Measurements from ENCODE around the gene ABCC3. TPM values are rescaled to one million over a fixed set of nuclear protein-coding genes. Genes with fewer than 3 reads are reported as not detected.

ABCC3 gene
- total RNA-seq, 4 donors from 2014 or later = 1.5 to 19.2 (median 7.3) TPM

DNA sequence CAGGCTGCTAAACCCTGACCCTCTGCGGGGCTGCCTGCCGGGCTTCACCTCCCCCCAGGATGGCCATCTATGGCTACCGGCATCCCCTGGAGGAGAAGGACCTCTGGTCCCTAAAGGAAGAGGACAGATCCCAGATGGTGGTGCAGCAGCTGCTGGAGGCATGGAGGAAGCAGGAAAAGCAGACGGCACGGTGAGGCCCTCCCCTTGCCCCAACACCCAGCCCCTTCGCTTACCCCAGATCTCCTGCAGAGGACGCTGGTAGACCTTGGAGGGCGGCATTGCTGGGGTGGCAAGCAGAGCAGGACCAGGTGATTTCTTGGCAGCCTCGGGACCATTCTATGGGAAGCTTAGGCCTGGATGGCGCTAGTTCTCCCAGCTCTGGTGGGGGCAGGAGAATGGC, 24.5 kb downstream of the ABCC3 start:
- Histone ChIP-seq H3K9me3 (no peaks in the 10 kb centered on the region), H3K27ac (no peak overlapping the region), H3K27me3 (no peaks in the 10 kb centered on the region), H3K4me1 (peaks cover 0 to 25% (median 22%) of the 10 kb centered on the region in 4 donors), H3K36me3 (no peaks in the 10 kb centered on the region), H3K4me3 (no peak overlapping the region)
- TF ChIP-seq, protein P1, sequence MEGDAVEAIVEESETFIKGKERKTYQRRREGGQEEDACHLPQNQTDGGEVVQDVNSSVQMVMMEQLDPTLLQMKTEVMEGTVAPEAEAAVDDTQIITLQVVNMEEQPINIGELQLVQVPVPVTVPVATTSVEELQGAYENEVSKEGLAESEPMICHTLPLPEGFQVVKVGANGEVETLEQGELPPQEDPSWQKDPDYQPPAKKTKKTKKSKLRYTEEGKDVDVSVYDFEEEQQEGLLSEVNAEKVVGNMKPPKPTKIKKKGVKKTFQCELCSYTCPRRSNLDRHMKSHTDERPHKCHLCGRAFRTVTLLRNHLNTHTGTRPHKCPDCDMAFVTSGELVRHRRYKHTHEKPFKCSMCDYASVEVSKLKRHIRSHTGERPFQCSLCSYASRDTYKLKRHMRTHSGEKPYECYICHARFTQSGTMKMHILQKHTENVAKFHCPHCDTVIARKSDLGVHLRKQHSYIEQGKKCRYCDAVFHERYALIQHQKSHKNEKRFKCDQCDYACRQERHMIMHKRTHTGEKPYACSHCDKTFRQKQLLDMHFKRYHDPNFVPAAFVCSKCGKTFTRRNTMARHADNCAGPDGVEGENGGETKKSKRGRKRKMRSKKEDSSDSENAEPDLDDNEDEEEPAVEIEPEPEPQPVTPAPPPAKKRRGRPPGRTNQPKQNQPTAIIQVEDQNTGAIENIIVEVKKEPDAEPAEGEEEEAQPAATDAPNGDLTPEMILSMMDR (IDR thresholded peaks at IDR 0.05) = no peak
- TF ChIP-seq EP300 (IDR thresholded peaks at IDR 0.05) (no peak), POLR2A (IDR thresholded peaks at IDR 0.05) (no peak)
- no peak for DNase-seq (ENCODE audit: low spot score in 2 of 2)
- WGBS, 2 donors = 77% methylated on average over 10 of the region's 10 CpGs

DNA sequence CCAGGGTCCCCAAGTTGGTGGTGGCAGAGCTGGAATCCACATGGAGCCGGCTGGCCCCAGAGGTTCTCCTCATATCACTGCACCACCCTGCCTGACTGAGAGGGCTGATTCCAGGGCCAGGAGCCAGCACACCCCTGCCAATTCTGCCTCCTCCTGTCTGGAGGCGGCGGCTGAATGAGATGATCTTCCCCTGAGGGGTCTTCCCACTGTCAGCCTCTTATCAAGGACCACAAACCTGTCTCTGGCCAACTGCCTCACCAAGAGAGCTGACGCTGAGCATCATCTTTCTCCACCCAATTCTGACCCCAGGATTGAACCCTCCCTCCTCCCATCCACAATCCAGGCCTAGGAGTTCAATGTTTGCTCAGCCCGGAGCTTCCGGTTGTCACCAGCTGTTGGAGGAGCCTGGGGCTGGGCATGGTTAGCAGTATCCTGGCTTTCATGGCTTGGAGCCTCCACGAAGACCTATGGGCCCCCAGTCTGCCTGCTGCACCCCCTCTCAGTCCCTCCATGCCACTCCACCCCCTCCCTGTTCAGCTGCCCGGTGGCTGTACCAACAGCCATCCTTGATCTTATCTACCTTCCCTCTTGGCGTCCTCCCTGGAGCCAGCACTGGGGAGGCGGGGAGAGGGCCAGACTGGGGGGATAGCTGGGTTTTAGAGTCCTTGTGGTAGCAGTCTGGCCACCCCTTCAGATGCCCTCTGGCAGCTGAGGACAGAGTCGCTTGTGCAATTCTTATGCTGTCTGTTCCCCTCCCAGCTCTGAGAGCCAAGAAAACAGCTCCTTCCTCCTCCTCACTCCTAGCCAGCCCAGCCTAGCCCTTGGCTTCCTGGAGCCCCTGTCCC, 25.6 kb downstream of the ABCC3 start:
- Histone ChIP-seq H3K4me3 (no peak overlapping the region), H3K9me3 (no peaks in the 10 kb centered on the region), H3K27me3 (no peaks in the 10 kb centered on the region), H3K36me3 (no peaks in the 10 kb centered on the region), H3K4me1 (peaks cover 0 to 25% (median 22%) of the 10 kb centered on the region in 4 donors), H3K27ac (peak overlapping the region in 3 of 4 donors; percentile 37 to 62 (median 57))
- no peak for DNase-seq (ENCODE audit: low spot score in 2 of 2)
- TF ChIP-seq POLR2A (IDR thresholded peaks at IDR 0.05) = no peak
- 53 to 60% methylated on average over 11 of the region's 11 CpGs for WGBS, 2 donors

DNA sequence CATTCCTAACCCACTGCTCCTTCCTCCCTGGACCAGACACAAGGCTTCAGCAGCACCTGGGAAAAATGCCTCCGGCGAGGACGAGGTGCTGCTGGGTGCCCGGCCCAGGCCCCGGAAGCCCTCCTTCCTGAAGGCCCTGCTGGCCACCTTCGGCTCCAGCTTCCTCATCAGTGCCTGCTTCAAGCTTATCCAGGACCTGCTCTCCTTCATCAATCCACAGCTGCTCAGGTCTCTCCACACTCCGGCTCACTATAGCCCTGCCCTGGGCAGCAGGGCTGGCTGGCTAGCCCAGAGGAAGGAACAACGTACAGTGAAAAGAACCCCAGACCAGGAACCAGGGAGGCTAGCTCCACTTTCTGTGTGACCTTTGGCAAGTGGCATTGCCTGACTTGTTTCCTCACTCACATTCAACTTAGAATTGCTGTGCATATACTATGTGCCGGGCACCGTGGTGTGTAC, 26.2 kb downstream of the ABCC3 start:
- Histone ChIP-seq H3K4me3 (no peak overlapping the region), H3K27me3 (no peaks in the 10 kb centered on the region), H3K4me1 (peaks cover 0 to 25% (median 22%) of the 10 kb centered on the region in 4 donors), H3K36me3 (no peaks in the 10 kb centered on the region), H3K9me3 (no peaks in the 10 kb centered on the region), H3K27ac (peak overlapping the region in 3 of 4 donors; percentile 37 to 62 (median 57))
- TF ChIP-seq EP300 (IDR thresholded peaks at IDR 0.05) (no peak), POLR2A (IDR thresholded peaks at IDR 0.05) (no peak)
- TF ChIP-seq, protein P1 (IDR thresholded peaks at IDR 0.05) = no peak
- DNase-seq (ENCODE audit: low spot score in 2 of 2) = no peak
- WGBS, 2 donors = 78 to 84% methylated on average over 10 of the region's 10 CpGs

DNA sequence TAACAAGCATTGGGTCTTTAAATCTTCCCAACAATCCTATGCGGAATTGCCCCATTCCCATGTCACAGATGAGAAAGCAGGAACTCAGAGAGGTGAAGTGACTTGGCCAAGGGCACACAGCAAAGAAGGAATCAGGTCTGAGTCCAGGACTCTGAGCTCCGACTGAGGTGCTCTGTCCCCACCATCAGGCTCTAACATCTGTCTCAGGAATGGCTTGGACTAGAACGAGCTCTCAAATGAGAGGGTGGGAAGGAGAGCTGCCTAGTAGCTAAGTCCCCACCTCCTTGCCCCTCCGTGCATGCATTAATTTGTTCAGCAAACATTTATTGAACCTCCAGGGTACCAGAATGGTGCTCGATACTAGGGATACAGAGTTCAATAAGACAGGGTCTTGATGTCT, 26.7 kb downstream of the ABCC3 start:
- Histone ChIP-seq H3K4me3 (no peak overlapping the region), H3K36me3 (no peaks in the 10 kb centered on the region), H3K9me3 (no peaks in the 10 kb centered on the region), H3K4me1 (peaks cover 0 to 25% (median 22%) of the 10 kb centered on the region in 4 donors), H3K27me3 (no peaks in the 10 kb centered on the region), H3K27ac (peak overlapping the region in 2 of 4 donors; percentile 57 to 62)
- 78 to 85% methylated on average over 5 of the region's 5 CpGs for WGBS, 2 donors
- TF ChIP-seq POLR2A (IDR thresholded peaks at IDR 0.05) = no peak
- no peak for TF ChIP-seq EP300 (IDR thresholded peaks at IDR 0.05)
- TF ChIP-seq, protein P1 (IDR thresholded peaks at IDR 0.05) = no peak
- DNase-seq (ENCODE audit: low spot score in 2 of 2) = no peak

DNA sequence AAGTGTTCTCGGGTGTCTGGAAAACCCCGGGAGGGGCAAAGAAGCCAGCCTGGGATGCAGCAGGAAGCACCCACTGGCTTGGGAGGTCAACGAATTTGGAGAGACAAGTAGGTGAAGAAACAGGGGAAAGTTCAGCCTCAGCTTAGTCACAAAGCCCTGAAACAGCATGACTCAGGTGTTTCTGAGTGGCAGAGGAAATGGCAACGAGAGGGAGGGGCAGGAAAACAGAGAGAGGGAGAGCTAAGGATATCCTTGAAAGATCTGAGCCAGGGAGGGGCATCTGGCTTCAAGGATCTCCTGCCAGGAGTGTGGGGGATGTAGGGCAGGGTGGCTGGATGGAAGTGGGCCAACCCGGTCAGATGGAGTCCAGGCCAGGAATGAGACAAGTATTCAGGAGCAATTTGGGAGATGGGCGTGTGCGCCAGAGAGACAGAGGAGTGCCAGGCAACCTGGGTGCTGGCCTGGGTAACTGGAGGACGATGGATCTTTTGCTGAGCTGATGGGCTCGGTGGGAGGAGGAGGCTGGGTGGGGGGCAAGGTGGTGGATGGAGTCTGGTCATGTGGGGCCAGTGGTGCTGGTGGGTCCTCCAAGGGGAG, 27.2 kb downstream of the ABCC3 start:
- DNase-seq (ENCODE audit: low spot score in 2 of 2) = peak in 1 of 2 donors; percentile 25
- WGBS, 2 donors = 53 to 54% methylated on average over 9 of the region's 9 CpGs
- Histone ChIP-seq H3K4me1 (peaks cover 0 to 25% (median 22%) of the 10 kb centered on the region in 4 donors), H3K9me3 (no peaks in the 10 kb centered on the region), H3K36me3 (no peaks in the 10 kb centered on the region), H3K27me3 (no peaks in the 10 kb centered on the region), H3K27ac (peak overlapping the region in 2 of 4 donors; percentile 57 to 62), H3K4me3 (no peak overlapping the region)
- TF ChIP-seq, protein P1 (IDR thresholded peaks at IDR 0.05) = no peak
- TF ChIP-seq EP300 (IDR thresholded peaks at IDR 0.05) = peak in 1 of 2 donors; percentile 51
- no peak for TF ChIP-seq POLR2A (IDR thresholded peaks at IDR 0.05)
